SK-N-SH treated with all-trans-retinoic acid at 6 μM for 48 hours (cell line): ENCODE results near the gene SEC31A.

Experiments
- ATAC-seq: fragments of 200-7000 bp; cut with Tn5 transposase; 3 replicates; pipeline ENCODE4 v1.9.1; 2020; ENCODE audit warnings: mild to moderate bottlenecking, moderate library complexity
- ARNTL ChIP-seq: fragments of 450-650 bp; formaldehyde crosslinking; IDR thresholded peaks from 2 replicates; pipeline ENCODE4 v1.5.0; 2020; ENCODE audit warnings: low read depth, mild to moderate bottlenecking, moderate library complexity, borderline replicate concordance
- BACH2 ChIP-seq: fragments of 250-450 bp; sonication (Bioruptor Pico); IDR thresholded peaks from 2 replicates; pipeline ENCODE4 v1.9.0; 2021; ENCODE audit warnings: mild to moderate bottlenecking, borderline replicate concordance
- CREB5 ChIP-seq: fragments of 250-450 bp; sonication (Bioruptor Pico); IDR thresholded peaks from 2 replicates; pipeline ENCODE4 v1.5.1; 2020; ENCODE audit warnings: low read depth, mild to moderate bottlenecking, moderate library complexity
- CSDC2 ChIP-seq: fragments of 250-450 bp; sonication (Bioruptor Pico); IDR thresholded peaks from 2 replicates; pipeline ENCODE4 v1.5.0; 2020; ENCODE audit warnings: mild to moderate bottlenecking, moderate library complexity
- ESRRG ChIP-seq: fragments of 250-450 bp; sonication (Bioruptor Pico); IDR thresholded peaks from 2 replicates; pipeline ENCODE4 v1.6.1; 2021; ENCODE audit warnings: mild to moderate bottlenecking
- GLIS3 ChIP-seq: fragments of 250-450 bp; sonication (Bioruptor Pico); IDR thresholded peaks from 2 replicates; pipeline ENCODE4 v1.5.0; 2020; ENCODE audit warnings: mild to moderate bottlenecking, moderate library complexity
- ISL1 ChIP-seq: fragments of 250-450 bp; sonication (Bioruptor Pico); IDR thresholded peaks from 2 replicates; pipeline ENCODE4 v2.1.2; 2022; ENCODE audit warnings: mild to moderate bottlenecking, moderate library complexity
- OSR1 ChIP-seq: fragments of 250-450 bp; sonication (Bioruptor Pico); IDR thresholded peaks from 2 replicates; pipeline ENCODE4 v1.8.0; 2022; ENCODE audit warnings: moderate library complexity, mild to moderate bottlenecking, inconsistent platforms
- PATZ1 ChIP-seq: fragments of 250-450 bp; sonication (Bioruptor Pico); IDR thresholded peaks from 2 replicates; pipeline ENCODE4 v1.8.0; 2020; ENCODE audit warnings: mild to moderate bottlenecking, moderate library complexity, borderline replicate concordance
- POU6F1 ChIP-seq: fragments of 250-450 bp; sonication (Bioruptor Pico); IDR thresholded peaks from 2 replicates; pipeline ENCODE4 v1.8.0; 2021; ENCODE audit warnings: low read depth, mild to moderate bottlenecking, moderate library complexity, borderline replicate concordance
- PPARA ChIP-seq: fragments of 250-450 bp; sonication (Bioruptor Pico); IDR thresholded peaks from 2 replicates; pipeline ENCODE4 v1.5.0; 2020; ENCODE audit warnings: mild to moderate bottlenecking, borderline replicate concordance
- RARB ChIP-seq: fragments of 250-450 bp; sonication (Bioruptor Pico); IDR thresholded peaks from 2 replicates; pipeline ENCODE4 v1.8.0; 2021; ENCODE audit warnings: mild to moderate bottlenecking, moderate library complexity
- SNAI2 ChIP-seq: fragments of 250-450 bp; sonication (Bioruptor Pico); IDR thresholded peaks from 2 replicates; pipeline ENCODE4 v1.5.0; 2020; ENCODE audit warnings: mild to moderate bottlenecking, moderate library complexity
- TCF4 ChIP-seq: fragments of 250-450 bp; sonication (Bioruptor Pico); IDR thresholded peaks from 2 replicates; pipeline ENCODE4 v1.8.0; 2021; ENCODE audit warnings: mild to moderate bottlenecking, moderate library complexity, borderline replicate concordance
- TOX ChIP-seq: fragments of 250-450 bp; sonication (Bioruptor Pico); IDR thresholded peaks from 2 replicates; pipeline ENCODE4 v1.8.0; 2021; ENCODE audit warnings: mild to moderate bottlenecking, moderate library complexity, borderline replicate concordance
- TSHZ2 ChIP-seq: fragments of 250-450 bp; sonication (Bioruptor Pico); IDR thresholded peaks from 2 replicates; pipeline ENCODE4 v1.5.0; 2020; ENCODE audit warnings: mild to moderate bottlenecking, moderate library complexity
- ZC3H10 ChIP-seq: fragments of 250-450 bp; sonication (Bioruptor Pico); IDR thresholded peaks from 2 replicates; pipeline ENCODE4 v1.5.1; 2021; ENCODE audit warnings: mild to moderate bottlenecking, moderate library complexity
- ZFP30 ChIP-seq: fragments of 450-650 bp; formaldehyde crosslinking; IDR thresholded peaks from 2 replicates; pipeline ENCODE4 v1.5.0; 2022; ENCODE audit warnings: mild to moderate bottlenecking, moderate library complexity
- ZNF565 ChIP-seq: fragments of 450-650 bp; formaldehyde crosslinking; conservative IDR thresholded peaks from 2 replicates; pipeline ENCODE4 v1.5.0; 2020; ENCODE audit warnings: low read depth, mild to moderate bottlenecking, moderate library complexity
- ZNF70 ChIP-seq: fragments of 450-650 bp; formaldehyde crosslinking; IDR thresholded peaks from 2 replicates; pipeline ENCODE4 v1.5.0; 2020; ENCODE audit warnings: mild to moderate bottlenecking, moderate library complexity
- ZNF8 ChIP-seq: fragments of 450-650 bp; formaldehyde crosslinking; IDR thresholded peaks from 2 replicates; pipeline ENCODE4 v1.5.0; 2020; ENCODE audit warnings: mild to moderate bottlenecking, moderate library complexity

The SEC31A gene

GRCh38 chr4:82906469-82906868, 15.5 kb upstream of the SEC31A start:
- TF ChIP-seq CREB5 (CRISPR knock-in tag) (no peak), TSHZ2 (CRISPR knock-in tag) (no peak), ZFP30 (CRISPR knock-in tag) (no peak), ZC3H10 (CRISPR knock-in tag) (no peak), BACH2 (CRISPR knock-in tag) (no peak), OSR1 (CRISPR knock-in tag) (no peak), PATZ1 (no peak), GLIS3 (CRISPR knock-in tag) (no peak), PPARA (CRISPR knock-in tag) (no peak), RARB (CRISPR knock-in tag) (no peak), TCF4 (CRISPR knock-in tag) (no peak), TOX (CRISPR knock-in tag) (no peak), POU6F1 (no peak), ZNF565 (CRISPR knock-in tag) (no peak), CSDC2 (no peak), ZNF8 (CRISPR knock-in tag) (no peak)
- ATAC-seq: no peak

GRCh38 chr4:82905205-82905604, 14.3 kb upstream of the SEC31A start:
- ATAC-seq: no peak
- TF ChIP-seq TOX (CRISPR knock-in tag) (peak; percentile 17; the same call in 1 of the 2 replicates), CREB5 (CRISPR knock-in tag) (no peak), SNAI2 (no peak)

- TF ChIP-seq TOX (CRISPR knock-in tag) (no peak), ISL1 (no peak), RARB (CRISPR knock-in tag) (no peak), BACH2 (CRISPR knock-in tag) (no peak), OSR1 (CRISPR knock-in tag) (no peak), CSDC2 (no peak), ZNF8 (CRISPR knock-in tag) (no peak), PATZ1 (no peak), ZNF70 (CRISPR knock-in tag) (no peak), ESRRG (no peak), POU6F1 (no peak), ZNF565 (CRISPR knock-in tag) (no peak), ARNTL (CRISPR knock-in tag) (no peak), TSHZ2 (CRISPR knock-in tag) (no peak), PPARA (CRISPR knock-in tag) (no peak)
- TF ChIP-seq, all 23 proteins: peak for 0
- ATAC-seq: no peak
Observed at GRCh38 chr4:82903737-82904136, 12.8 kb upstream of the SEC31A start.
